GM12878 (cell line): Measurements from ENCODE around the gene CEP135. TPM values are rescaled to one million over a fixed set of nuclear protein-coding genes. Genes with fewer than 3 reads are reported as not detected.
"Not testable (repeated sequence)": the region's sequence is repeated elsewhere in the genome, so short reads cannot be mapped to it uniquely, and the experiment has no call there.

Experiments used
- ATAC-seq: fragments of 200-7000 bp; cut with Tn5 transposase; 3 replicates; pipeline ENCODE4 v1.9.1; 2020; ENCODE audit warnings: mild to moderate bottlenecking, moderate library complexity
- BruUV-seq: library from RNA; stranded (reverse); fragments of 400-500 nt; replicated peaks from 2 replicates; lab custom pipeline; 2021; lab: Mats Ljungman, UMichigan
- CTCF ChIA-PET: fragments of 300-600 bp; sonication (Branson Sonifier 250); formaldehyde crosslinking; extraction: SDS; loops from one replicate; lab custom pipeline; 2021; ENCODE audit warnings: inconsistent platforms; lab: Yijun Ruan, JAX
- POLR2A ChIA-PET: fragments of 350-600 bp; formaldehyde crosslinking; extraction: SDS; loops from one replicate; lab custom pipeline; 2021; ENCODE audit warnings: inconsistent platforms; lab: Charles Lee
- RAD21 ChIA-PET: fragments of 300-600 bp; sonication (Branson Sonifier 250); formaldehyde crosslinking; loops from one replicate; lab custom pipeline; 2023; ENCODE audit warnings: antibody characterized with exemption; ENCODE audit not compliant: unreplicated experiment; lab: Charles Lee
- SMC1A ChIA-PET: fragments of 300-600 bp; sonication (Branson Sonifier 250); formaldehyde crosslinking; loops from one replicate; lab custom pipeline; 2023; ENCODE audit not compliant: unreplicated experiment, uncharacterized antibody; lab: Charles Lee
- DNase-seq: peaks from one replicate; pipeline ENCODE4 v3.0.0-alpha.2; 2011; ENCODE audit warnings: low read depth, low spot score
- FAIRE-seq: peaks from 3 replicates; lab custom pipeline; 2011; peaks lifted over from hg19 to GRCh38; lab: Jason Lieb, UNC
- H2AFZ ChIP-seq: 2 replicates; pipeline ENCODE4 v1.6.0; 2011; ENCODE audit warnings: low read depth, low read length, control low read depth; ENCODE audit not compliant: control insufficient read depth
- H3K27ac ChIP-seq: 2 replicates; pipeline ENCODE4 v1.5.1; 2011; ENCODE audit warnings: control low read depth; ENCODE audit not compliant: control insufficient read depth, insufficient read depth
- H3K27me3 ChIP-seq, 2 experiments: replicated peaks in 1 of 2; 2 replicates each; pipeline versions ENCODE4 v1.6.0 to v1.6.1; 2011; ENCODE audit warnings: low read length in 1 of 2; ENCODE audit not compliant: control insufficient read depth in 2 of 2, insufficient read depth in 2 of 2
- H3K36me3 ChIP-seq, 2 experiments: 2 replicates each; pipeline ENCODE4 v1.5.1; 2011; ENCODE audit warnings: low read length in 1 of 2; ENCODE audit not compliant: control insufficient read depth in 2 of 2, insufficient read depth in 2 of 2
- H3K4me1 ChIP-seq: 2 replicates; pipeline ENCODE4 v1.6.1; 2011; ENCODE audit warnings: mild to moderate bottlenecking, low read length, moderate library complexity, mixed read lengths; ENCODE audit not compliant: control insufficient read depth, insufficient read depth
- H3K4me2 ChIP-seq: 2 replicates; pipeline ENCODE4 v1.6.0; 2011; ENCODE audit warnings: control low read depth; ENCODE audit not compliant: control insufficient read depth, insufficient read depth
- H3K4me3 ChIP-seq: fragments of 200-600 bp; sonication (generic); 2 replicates; pipeline ENCODE4 v1.5.1; 2016
- H3K79me2 ChIP-seq: 2 replicates; pipeline ENCODE4 v1.6.0; 2011; ENCODE audit warnings: low read length; ENCODE audit not compliant: control insufficient read depth, insufficient read depth
- H3K9ac ChIP-seq: 2 replicates; pipeline ENCODE4 v1.8.0; 2011; ENCODE audit warnings: low read length, control low read depth, mixed read lengths; ENCODE audit not compliant: control insufficient read depth, insufficient read depth
- H3K9me3 ChIP-seq: replicated peaks from 3 replicates; pipeline ENCODE4 v1.5.1; 2011; ENCODE audit warnings: mild to moderate bottlenecking, low read length; ENCODE audit not compliant: control insufficient read depth, insufficient read depth
- H4K20me1 ChIP-seq: 2 replicates; pipeline ENCODE4 v1.6.0; 2011; ENCODE audit not compliant: control insufficient read depth, insufficient read depth
- CBX3 ChIP-seq: fragments of 200-600 bp; sonication (generic); IDR thresholded peaks from 2 replicates; pipeline ENCODE4 v1.6.1; 2016; ENCODE audit warnings: low read depth, borderline replicate concordance
- HCFC1 ChIP-seq: fragments of 150-350 bp; IDR thresholded peaks from 2 replicates; pipeline ENCODE4 v1.6.1; 2014; ENCODE audit warnings: low read length
- IRF5 ChIP-seq: fragments of 450-650 bp; IDR thresholded peaks from 2 replicates; pipeline ENCODE4 v1.6.1; 2017; ENCODE audit warnings: borderline replicate concordance
- MTA3 ChIP-seq: IDR thresholded peaks from 2 replicates; pipeline ENCODE4 v1.6.1; 2012; ENCODE audit warnings: low read length, inconsistent platforms, borderline replicate concordance
- PML ChIP-seq: IDR thresholded peaks from 2 replicates; pipeline ENCODE4 v1.6.1; 2012; ENCODE audit warnings: low read length, inconsistent platforms
- POLR2A ChIP-seq: IDR thresholded peaks from 2 replicates; pipeline ENCODE4 v1.6.1; 2011; ENCODE audit warnings: low read depth, mild to moderate bottlenecking, low read length
- SIX5 ChIP-seq: IDR thresholded peaks from 2 replicates; pipeline ENCODE4 v1.6.1; 2011; ENCODE audit warnings: mild to moderate bottlenecking, low read depth, low read length, moderate library complexity; ENCODE audit not compliant: severe bottlenecking
- ZBTB33 ChIP-seq: fragments of 450-650 bp; IDR thresholded peaks from 2 replicates; pipeline ENCODE4 v1.6.1; 2017; ENCODE audit warnings: mild to moderate bottlenecking
- ZNF24 ChIP-seq: fragments of 450-650 bp; IDR thresholded peaks from 2 replicates; pipeline ENCODE4 v1.6.1; 2017; ENCODE audit warnings: antibody characterized with exemption, mild to moderate bottlenecking
- ZNF274 ChIP-seq: IDR thresholded peaks from one replicate; pipeline ENCODE4 v1.8.0; 2011; ENCODE audit not compliant: insufficient read length, insufficient read depth
- WGBS: methylation state at CpG from one replicate; pipeline ENCODE4 v1.1.6; 2016; ENCODE audit warnings: low lambda C conversion rate; ENCODE audit not compliant: insufficient replicate concordance, insufficient coverage; ENCODE audit errors: missing lambda C conversion rate; 5-methylcytosine and 5-hydroxymethylcytosine counted together
- in situ Hi-C: fragments of 300-500 bp; cut with MboI; formaldehyde crosslinking; loops from 9 replicates; pipeline ENCODE4 v1.14.3; 2018; ENCODE audit warnings: mixed read lengths
- intact Hi-C: fragments of 100-400 bp; cut with micrococcal nuclease; formaldehyde crosslinking; loops from one replicate; pipeline ENCODE4 v1.14.2; 2022; ENCODE audit not compliant: unreplicated experiment
- polyA plus RNA-seq, 11 experiments: library from polyadenylated mRNA; depleted of rRNA in 4 of 11; unstranded in 6 of 11; stranded (reverse) in 5 of 11; fragments of >200 nt; fragmentation: Nextera tagmentation in 4 of 11; fragmentation: Illumina TruSeq in 1 of 11; extraction: Ambion mirVana in 4 of 11; extraction: Trizol in 1 of 11; gene quantifications; 1 replicate in 1 of 11; 2 replicates in 10 of 11; pipeline versions ENCODE4 v1.2.1 to v1.2.3, GENCODE V29; 2011 to 2016; ENCODE audit warnings: inconsistent platforms in 2 of 11, missing spikeins in 2 of 11, low read depth in 1 of 11
- total RNA-seq, 4 experiments: library from RNA; depleted of rRNA in 3 of 4; stranded (reverse); fragments of >200 nt in 3 of 4; fragmentation: Illumina TruSeq in 1 of 4; extraction: Trizol in 1 of 4; gene quantifications; 2 replicates each; pipeline versions ENCODE4 v1.2.1 to v1.2.3, GENCODE V29; 2013 to 2021

Gene CEP135
- total and polyA plus RNA-seq, 10 of the 15 experiments (the other 5 are each of a cell fraction or from before 2014, with no cell fraction given), result 2.9 to 13.6 (median 10.1) TPM

DNA sequence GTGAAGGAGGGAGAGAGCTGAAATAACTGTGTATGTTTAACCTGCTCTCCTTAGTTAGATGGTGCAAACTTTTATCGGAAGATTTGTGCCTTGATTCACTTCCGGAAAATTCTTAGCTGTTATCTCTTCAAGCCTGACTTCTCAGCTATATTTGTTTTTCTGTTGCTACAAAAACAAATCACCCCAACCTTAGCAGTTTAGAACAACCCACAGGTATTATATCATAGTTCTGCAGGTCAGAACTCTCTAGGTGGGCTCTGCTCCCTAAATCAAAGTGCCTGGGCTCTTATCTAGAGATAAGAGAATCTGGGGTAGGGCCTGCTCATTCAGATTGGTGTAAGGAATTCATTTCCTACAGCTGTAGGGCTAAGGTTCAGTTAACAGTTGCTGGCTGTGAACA lies 15.1 kb upstream of the CEP135 start:
- H3K36me3 ChIP-seq, result no peaks in the 10 kb centered on the region
- FAIRE-seq, result no peak
- in situ Hi-C loops (no loop called here), intact Hi-C loops (no loop called here)
- no peak for TF ChIP-seq MTA3
- no peak for TF ChIP-seq HCFC1
- TF ChIP-seq CBX3, result no peak
- no peak for TF ChIP-seq PML
- no peak for TF ChIP-seq ZBTB33
- TF ChIP-seq SIX5, result no peak
- TF ChIP-seq IRF5, result no peak
- TF ChIP-seq POLR2A, result no peak
- TF ChIP-seq ZNF274, result no peak
- TF ChIP-seq ZNF24, result no peak
- ChIA-PET RAD21 (interaction anchor here (2.5 kb wide), 1 partner anchor 14 kb away, joined by 8 read pairs; no protein-coding TSS in a partner anchor), SMC1A (interaction anchor here (0.7 to 1.5 kb wide), 3 partner anchors 14 to 367 kb away, joined by 3 read pairs; partner anchors contain the start of gene CEP135), CTCF (interaction anchor here (1.2 to 2.5 kb wide), 2 partner anchors 15 to 116 kb away, joined by 3 to 9 read pairs; partner anchors contain the start of gene CEP135), POLR2A (no interaction called here)
- no peaks in the 10 kb centered on the region for H4K20me1 ChIP-seq
- no peak for ATAC-seq
- no peaks in the 10 kb centered on the region for H3K27me3 ChIP-seq
- H3K4me3 ChIP-seq, result no peak overlapping the region
- WGBS, result 97% methylated on average over 2 of the region's 2 CpGs
- H3K9ac ChIP-seq, result no peak overlapping the region
- H3K27ac ChIP-seq, result no peak overlapping the region
- BruUV-seq, result no TSS peak
- H3K4me1 ChIP-seq, result no peaks in the 10 kb centered on the region
- H3K79me2 ChIP-seq, result no peaks in the 10 kb centered on the region
- no peak for DNase-seq
- no peaks in the 10 kb centered on the region for H3K9me3 ChIP-seq
- H2AFZ ChIP-seq, result no peak overlapping the region
- no peak overlapping the region for H3K4me2 ChIP-seq

GRCh38 chr4:55935907-55936306 lies 12.8 kb upstream of the CEP135 start:
- H3K79me2 ChIP-seq, H3K27me3 ChIP-seq, ATAC-seq, H3K4me3 ChIP-seq, H3K4me2 ChIP-seq, H3K9me3 ChIP-seq, H3K4me1 ChIP-seq, H3K36me3 ChIP-seq, H4K20me1 ChIP-seq, in situ Hi-C loops, H3K27ac ChIP-seq, RAD21 ChIA-PET, CTCF ChIA-PET, H3K9ac ChIP-seq, DNase-seq, H2AFZ ChIP-seq, FAIRE-seq, intact Hi-C loops, POLR2A ChIA-PET, BruUV-seq: not testable (repeated sequence)
- SMC1A ChIA-PET, result interaction anchor here (2.2 kb wide), 1 partner anchor 12 kb away, joined by 8 read pairs; the partner anchor contains the start of gene CEP135
- WGBS, result 96% methylated on average over 6 of the region's 6 CpGs
